Measurements from ENCODE around the gene MPDZ. TPM values are rescaled to one million over a fixed set of nuclear protein-coding genes. Genes with fewer than 3 reads are reported as not detected.

Gene MPDZ
- total and polyA plus RNA-seq, 4 experiments from 2014 or later, result not detected

DNA sequence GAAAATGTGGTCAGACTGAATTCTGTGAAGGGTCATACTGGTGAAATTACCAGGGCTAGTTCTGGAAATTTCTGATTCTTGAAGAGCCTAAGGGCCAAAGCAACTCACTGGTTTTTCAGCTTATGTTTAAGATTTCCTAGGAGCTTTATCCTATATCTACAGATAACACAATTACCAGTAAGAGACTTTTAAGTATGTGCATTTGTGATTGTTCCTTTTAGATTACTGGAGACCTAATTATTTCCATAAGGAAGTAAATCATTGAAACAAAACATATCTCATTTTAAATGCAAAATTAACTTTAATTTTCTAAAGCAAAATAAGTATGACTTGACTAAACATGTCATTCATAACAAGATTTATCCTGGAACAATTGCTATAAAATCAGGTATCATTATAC lies 134.2 kb downstream of the MPDZ start:
- no peaks in the 10 kb centered on the region for H3K36me3 Mint-ChIP-seq
- CTCF ChIA-PET (ENCODE audit: partially characterized antibody), result no interaction called here
- H3K9me3 ChIP-seq (ENCODE audit: control insufficient read depth in 1 of 2, low read length in 2 of 2), result no peaks in the 10 kb centered on the region
- no peak overlapping the region for H3K4me3 ChIP-seq (ENCODE audit: low read length in 2 of 2)
- H3K27me3 Mint-ChIP-seq, result no peaks in the 10 kb centered on the region
- no peak overlapping the region for H3K27ac ChIP-seq (ENCODE audit: low read depth, low read length)
- POLR2A ChIA-PET (ENCODE audit: partially characterized antibody), result no interaction called here
- no peak overlapping the region for H3K4me3 Mint-ChIP-seq
- H3K4me1 Mint-ChIP-seq, result no peaks in the 10 kb centered on the region
- H3K36me3 ChIP-seq (ENCODE audit: insufficient read depth, low read length), result no peaks in the 10 kb centered on the region
- peaks cover 0 to 4% (median 2%) of the 10 kb centered on the region in 8 donors for H3K9me3 Mint-ChIP-seq
- intact Hi-C loops (cut with micrococcal nuclease), result no loop called here
- DNase-seq, result no peak
- no peak overlapping the region for H3K27ac Mint-ChIP-seq
- no peaks in the 10 kb centered on the region for H3K27me3 ChIP-seq (ENCODE audit: insufficient read depth, low read length)
- H3K4me1 ChIP-seq (ENCODE audit: insufficient read depth, low read length), result no peaks in the 10 kb centered on the region

DNA sequence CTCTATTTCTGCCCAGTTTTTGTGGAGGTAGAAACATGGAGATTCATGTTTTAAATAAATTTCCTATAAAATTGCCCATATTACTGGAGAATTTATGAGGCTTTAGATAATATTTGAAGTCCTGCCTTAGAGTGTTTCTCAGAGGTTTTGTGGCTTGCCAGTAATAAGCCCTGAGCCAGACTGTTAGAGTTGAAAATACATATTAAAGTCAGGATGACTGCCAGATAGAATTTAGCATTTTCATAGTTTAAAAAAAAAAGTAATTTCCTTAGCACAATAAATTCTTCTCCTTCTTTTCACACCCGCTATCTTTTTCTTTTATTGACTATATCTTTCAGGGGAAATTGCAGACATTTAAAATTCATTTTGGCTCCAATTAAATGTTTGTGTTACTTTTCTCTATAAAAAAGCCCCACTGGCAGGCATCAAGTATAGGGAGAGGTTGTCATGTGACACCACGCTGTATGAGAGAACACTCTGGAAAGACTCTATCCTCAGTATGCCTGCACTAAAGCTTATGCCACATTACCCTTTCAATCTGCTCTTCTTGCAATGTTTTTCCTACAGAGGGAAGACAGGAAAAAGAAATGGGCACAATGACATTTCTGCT lies 135.2 kb downstream of the MPDZ start:
- Histone ChIP-seq H3K36me3 (ENCODE audit: insufficient read depth, low read length) (no peaks in the 10 kb centered on the region), H3K4me1 (ENCODE audit: insufficient read depth, low read length) (no peaks in the 10 kb centered on the region), H3K9me3 (ENCODE audit: control insufficient read depth in 1 of 2, low read length in 2 of 2) (no peaks in the 10 kb centered on the region), H3K4me3 (ENCODE audit: low read length in 2 of 2) (no peak overlapping the region), H3K27ac (ENCODE audit: low read depth, low read length) (no peak overlapping the region), H3K27me3 (ENCODE audit: insufficient read depth, low read length) (no peaks in the 10 kb centered on the region)
- intact Hi-C loops (cut with micrococcal nuclease), result no loop called here
- Mint-ChIP-seq H3K27ac (no peak overlapping the region), H3K4me1 (no peaks in the 10 kb centered on the region), H3K27me3 (no peaks in the 10 kb centered on the region), H3K9me3 (peaks cover 0 to 3% (median under 1%) of the 10 kb centered on the region in 8 donors), H3K4me3 (no peak overlapping the region), H3K36me3 (no peaks in the 10 kb centered on the region)
- DNase-seq, result no peak
- ChIA-PET POLR2A (ENCODE audit: partially characterized antibody) (no interaction called here), CTCF (ENCODE audit: partially characterized antibody) (no interaction called here)

DNA sequence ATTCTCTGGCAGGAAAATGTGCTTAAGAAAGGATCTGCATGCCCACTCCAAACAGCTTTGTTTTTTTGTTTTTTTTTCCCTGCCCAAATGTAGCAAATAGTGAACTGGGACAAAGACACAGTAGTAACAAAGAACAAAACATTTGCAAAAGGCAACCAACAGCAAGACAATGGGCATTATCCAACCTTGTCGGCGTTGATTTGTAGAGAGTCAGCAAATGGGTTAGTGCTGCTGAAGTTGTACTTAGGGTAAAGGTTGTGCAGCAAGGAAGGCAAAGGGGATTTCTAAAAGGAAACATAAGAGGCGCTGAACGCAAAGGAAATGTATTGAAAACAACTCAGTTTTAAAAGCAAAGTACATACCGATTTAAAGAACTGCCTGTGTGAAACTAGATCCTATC lies 136.2 kb downstream of the MPDZ start:
- H3K27ac ChIP-seq (ENCODE audit: low read depth, low read length), result no peak overlapping the region
- DNase-seq, result no peak
- no peaks in the 10 kb centered on the region for H3K4me1 ChIP-seq (ENCODE audit: insufficient read depth, low read length)
- CTCF ChIA-PET (ENCODE audit: partially characterized antibody), result no interaction called here
- no peaks in the 10 kb centered on the region for H3K27me3 ChIP-seq (ENCODE audit: insufficient read depth, low read length)
- Mint-ChIP-seq H3K9me3 (peaks cover 0 to 3% (median under 1%) of the 10 kb centered on the region in 8 donors), H3K4me3 (no peak overlapping the region), H3K27ac (no peak overlapping the region), H3K27me3 (no peaks in the 10 kb centered on the region), H3K4me1 (no peaks in the 10 kb centered on the region), H3K36me3 (no peaks in the 10 kb centered on the region)
- H3K4me3 ChIP-seq (ENCODE audit: low read length in 2 of 2), result no peak overlapping the region
- H3K36me3 ChIP-seq (ENCODE audit: insufficient read depth, low read length), result no peaks in the 10 kb centered on the region
- POLR2A ChIA-PET (ENCODE audit: partially characterized antibody), result no interaction called here
- no peaks in the 10 kb centered on the region for H3K9me3 ChIP-seq (ENCODE audit: control insufficient read depth in 1 of 2, low read length in 2 of 2)
- intact Hi-C loops (cut with micrococcal nuclease), result no loop called here

GRCh38 chr9:13142776-13143175 lies 136.7 kb downstream of the MPDZ start:
- Histone ChIP-seq H3K36me3 (ENCODE audit: insufficient read depth, low read length) (no peaks in the 10 kb centered on the region), H3K27me3 (ENCODE audit: insufficient read depth, low read length) (no peaks in the 10 kb centered on the region), H3K9me3 (ENCODE audit: control insufficient read depth in 1 of 2, low read length in 2 of 2) (no peaks in the 10 kb centered on the region), H3K4me3 (ENCODE audit: low read length in 2 of 2) (no peak overlapping the region), H3K27ac (ENCODE audit: low read depth, low read length) (no peak overlapping the region), H3K4me1 (ENCODE audit: insufficient read depth, low read length) (no peaks in the 10 kb centered on the region)
- DNase-seq, result no peak
- Mint-ChIP-seq H3K27me3 (no peaks in the 10 kb centered on the region), H3K4me3 (no peak overlapping the region), H3K4me1 (no peaks in the 10 kb centered on the region), H3K27ac (no peak overlapping the region), H3K9me3 (peaks cover 0 to 8% (median 2%) of the 10 kb centered on the region in 8 donors), H3K36me3 (no peaks in the 10 kb centered on the region)
- intact Hi-C loops (cut with micrococcal nuclease), result no loop called here
- CTCF ChIA-PET (ENCODE audit: partially characterized antibody), result no interaction called here
- POLR2A ChIA-PET (ENCODE audit: partially characterized antibody), result no interaction called here

GRCh38 chr9:13141629-13142028 lies 137.9 kb downstream of the MPDZ start:
- H3K27me3 Mint-ChIP-seq, result no peaks in the 10 kb centered on the region
- no peaks in the 10 kb centered on the region for H3K4me1 Mint-ChIP-seq

DNA sequence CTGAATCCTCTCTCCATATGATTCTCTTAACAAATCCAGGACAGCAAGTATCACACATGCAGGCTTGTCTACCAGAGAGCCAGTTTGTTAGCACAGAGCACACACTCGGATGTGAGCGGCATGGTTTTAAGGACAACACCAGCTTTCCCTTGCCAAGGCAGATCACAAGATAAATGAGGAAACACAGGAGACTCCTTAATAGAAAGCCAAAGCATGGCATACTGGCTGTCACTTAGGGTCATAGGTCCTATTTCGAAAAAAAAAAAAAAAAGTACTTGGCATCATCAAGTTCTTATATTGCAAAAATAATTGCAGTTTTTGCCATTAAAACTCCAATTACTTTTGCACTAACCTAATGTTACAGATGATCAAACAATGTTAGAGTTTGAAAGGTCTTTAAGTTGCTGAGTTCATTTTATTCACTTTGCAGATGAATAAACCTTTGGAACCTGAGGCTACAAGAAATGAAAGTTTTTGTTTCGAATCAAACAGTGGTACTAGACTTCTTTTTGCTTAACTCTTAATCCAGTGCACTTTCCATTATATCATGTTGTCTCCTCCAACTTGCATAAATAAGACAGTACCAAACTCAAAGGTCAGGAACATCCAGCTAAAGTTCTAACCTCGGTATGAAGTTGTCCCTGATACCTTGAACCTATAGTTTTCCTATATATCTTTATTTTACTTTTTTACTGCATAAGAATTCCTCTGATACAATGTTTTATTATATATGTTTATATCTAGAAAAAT lies 138.5 kb downstream of the MPDZ start:
- ChIA-PET POLR2A (ENCODE audit: partially characterized antibody) (no interaction called here), CTCF (ENCODE audit: partially characterized antibody) (no interaction called here)
- Mint-ChIP-seq H3K36me3 (no peaks in the 10 kb centered on the region), H3K27me3 (no peaks in the 10 kb centered on the region), H3K27ac (no peak overlapping the region), H3K4me1 (no peaks in the 10 kb centered on the region), H3K9me3 (peaks cover 0 to 8% (median 2%) of the 10 kb centered on the region in 8 donors), H3K4me3 (no peak overlapping the region)
- Histone ChIP-seq H3K36me3 (ENCODE audit: insufficient read depth, low read length) (no peaks in the 10 kb centered on the region), H3K4me3 (ENCODE audit: low read length in 2 of 2) (no peak overlapping the region), H3K9me3 (ENCODE audit: control insufficient read depth in 1 of 2, low read length in 2 of 2) (no peaks in the 10 kb centered on the region), H3K27ac (ENCODE audit: low read depth, low read length) (no peak overlapping the region), H3K27me3 (ENCODE audit: insufficient read depth, low read length) (no peaks in the 10 kb centered on the region), H3K4me1 (ENCODE audit: insufficient read depth, low read length) (no peaks in the 10 kb centered on the region)
- intact Hi-C loops (cut with micrococcal nuclease), result no loop called here
- no peak for DNase-seq

More at GRCh38 chr9:13141629-13142028, 137.9 kb downstream of the MPDZ start:
- ChIA-PET CTCF (ENCODE audit: partially characterized antibody) (no interaction called here), POLR2A (ENCODE audit: partially characterized antibody) (no interaction called here)
- intact Hi-C loops (cut with micrococcal nuclease), result no loop called here
- no peaks in the 10 kb centered on the region for H3K36me3 Mint-ChIP-seq
- Histone ChIP-seq H3K4me1 (ENCODE audit: insufficient read depth, low read length) (no peaks in the 10 kb centered on the region), H3K27me3 (ENCODE audit: insufficient read depth, low read length) (no peaks in the 10 kb centered on the region), H3K27ac (ENCODE audit: low read depth, low read length) (no peak overlapping the region), H3K4me3 (ENCODE audit: low read length in 2 of 2) (no peak overlapping the region), H3K36me3 (ENCODE audit: insufficient read depth, low read length) (no peaks in the 10 kb centered on the region), H3K9me3 (ENCODE audit: control insufficient read depth in 1 of 2, low read length in 2 of 2) (no peaks in the 10 kb centered on the region)
- DNase-seq, result no peak
- peaks cover 0 to 8% (median 2%) of the 10 kb centered on the region in 8 donors for H3K9me3 Mint-ChIP-seq
- no peak overlapping the region for H3K4me3 Mint-ChIP-seq
- no peak overlapping the region for H3K27ac Mint-ChIP-seq

- Mint-ChIP-seq H3K4me1 (no peaks in the 10 kb centered on the region), H3K27ac (no peak overlapping the region), H3K27me3 (no peaks in the 10 kb centered on the region), H3K36me3 (no peaks in the 10 kb centered on the region), H3K9me3 (peaks cover 0 to 11% (median 6%) of the 10 kb centered on the region in 8 donors), H3K4me3 (no peak overlapping the region)
- H3K4me1 ChIP-seq (ENCODE audit: insufficient read depth, low read length), result no peaks in the 10 kb centered on the region
- no peaks in the 10 kb centered on the region for H3K36me3 ChIP-seq (ENCODE audit: insufficient read depth, low read length)
- H3K27me3 ChIP-seq (ENCODE audit: insufficient read depth, low read length), result no peaks in the 10 kb centered on the region
- no peak overlapping the region for H3K4me3 ChIP-seq (ENCODE audit: low read length in 2 of 2)
- CTCF ChIA-PET (ENCODE audit: partially characterized antibody), result interaction anchor here (1.5 kb wide), 1 partner anchor 15 kb away, joined by 3 read pairs; no protein-coding TSS in a partner anchor
- no peak overlapping the region for H3K27ac ChIP-seq (ENCODE audit: low read depth, low read length)
- H3K9me3 ChIP-seq (ENCODE audit: control insufficient read depth in 1 of 2, low read length in 2 of 2), result no peaks in the 10 kb centered on the region
- intact Hi-C loops (cut with micrococcal nuclease), result no loop called here
- DNase-seq, result no peak
- POLR2A ChIA-PET (ENCODE audit: partially characterized antibody), result no interaction called here
Measured at GRCh38 chr9:13139641-13140171, 139.8 kb downstream of the MPDZ start.
